HEK293 (cell line): ENCODE measurements around the gene SP140L.

ENCODE experiments used
- CTCF ChIA-PET: fragments of 350-600 bp; formaldehyde crosslinking; extraction: SDS; loops from one replicate; lab custom pipeline; 2021; ENCODE audit warnings: antibody characterized with exemption; lab: Yijun Ruan, JAX
- POLR2A ChIA-PET: fragments of 300-600 bp; formaldehyde crosslinking; extraction: SDS; loops from one replicate; lab custom pipeline; 2020; ENCODE audit warnings: antibody characterized with exemption, inconsistent platforms; lab: Yijun Ruan, JAX
- H3K27ac ChIP-seq: fragments of 200-500 bp; sonication (Bioruptor generic); 2 replicates; pipeline ENCODE4 v1.5.1; 2014; ENCODE audit warnings: low read depth, low read length, control low read depth, inconsistent platforms; ENCODE audit errors: extremely low read depth
- H3K36me3 ChIP-seq, 2 experiments: fragments of 200-500 bp in 1 of 2; sonication (Bioruptor generic) in 1 of 2; 1 replicate in 1 of 2; 2 replicates in 1 of 2; pipeline ENCODE4 v1.5.1; 2014 to 2017; ENCODE audit warnings: inconsistent platforms in 2 of 2, low read length in 2 of 2; ENCODE audit not compliant: control insufficient read depth in 2 of 2, insufficient read depth in 1 of 2
- H3K4me1 ChIP-seq: fragments of 200-500 bp; sonication (Bioruptor generic); 2 replicates; pipeline ENCODE4 v1.5.1; 2014; ENCODE audit warnings: mild to moderate bottlenecking, low read length, inconsistent platforms; ENCODE audit not compliant: control insufficient read depth, insufficient read depth
- H3K4me3 ChIP-seq: 2 replicates; pipeline ENCODE4 v1.5.1; 2011; ENCODE audit warnings: low read depth, mild to moderate bottlenecking, control low read depth, low read length, moderate library complexity
- H3K9me3 ChIP-seq: fragments of 200-500 bp; sonication (Bioruptor generic); 2 replicates; pipeline ENCODE4 v1.5.1; 2014; ENCODE audit warnings: low read depth, low read length, inconsistent platforms; ENCODE audit not compliant: control insufficient read depth, insufficient read depth
- ELK4 ChIP-seq: IDR thresholded peaks from 2 replicates; pipeline ENCODE4 v1.6.1; 2011; ENCODE audit warnings: mild to moderate bottlenecking, low read depth, low read length, borderline replicate concordance
- GFI1B ChIP-seq: fragments of 450-650 bp; formaldehyde crosslinking; IDR thresholded peaks from 2 replicates; pipeline ENCODE4 v1.5.1; 2016; ENCODE audit warnings: missing biosample characterization, missing genetic modification characterization
- GLI2 ChIP-seq: fragments of 450-650 bp; formaldehyde crosslinking; IDR thresholded peaks from 2 replicates; pipeline ENCODE4; 2017; ENCODE audit warnings: missing biosample characterization, missing genetic modification characterization, low read depth, borderline replicate concordance
- KLF10 ChIP-seq: fragments of 450-650 bp; IDR thresholded peaks from 2 replicates; pipeline ENCODE4 v1.5.1; 2018; ENCODE audit warnings: missing biosample characterization, mild to moderate bottlenecking, missing genetic modification characterization
- ZEB2 ChIP-seq: fragments of 450-650 bp; formaldehyde crosslinking; IDR thresholded peaks from 2 replicates; pipeline ENCODE4 v1.5.1; 2016; ENCODE audit warnings: missing biosample characterization, missing genetic modification characterization
- ZNF354C ChIP-seq: fragments of 450-650 bp; formaldehyde crosslinking; IDR thresholded peaks from 2 replicates; pipeline ENCODE4 v1.5.1; 2016; ENCODE audit warnings: missing biosample characterization, missing genetic modification characterization, low read depth, borderline replicate concordance
- ZNF37A ChIP-seq: fragments of 450-650 bp; IDR thresholded peaks from 2 replicates; pipeline ENCODE4 v1.5.1; 2018; ENCODE audit warnings: missing biosample characterization, missing genetic modification characterization
- ZNF830 ChIP-seq: fragments of 450-650 bp; IDR thresholded peaks from 2 replicates; pipeline ENCODE4 v1.5.0; 2018; ENCODE audit warnings: missing biosample characterization, missing genetic modification characterization, low read depth, mild to moderate bottlenecking, moderate library complexity
- ZSCAN23 ChIP-seq: fragments of 450-650 bp; formaldehyde crosslinking; IDR thresholded peaks from 2 replicates; pipeline ENCODE4 v1.5.1; 2016; ENCODE audit warnings: missing biosample characterization, missing genetic modification characterization
- ZSCAN5A ChIP-seq: fragments of 450-650 bp; formaldehyde crosslinking; IDR thresholded peaks from 2 replicates; pipeline ENCODE4 v1.5.1; 2016; ENCODE audit warnings: missing biosample characterization, missing genetic modification characterization

SP140L gene

GRCh38 chr2:230439590-230439989, 112.6 kb downstream of the SP140L start:
- H3K4me3 ChIP-seq, result no peak overlapping the region
- TF ChIP-seq ZEB2 (tag by site-specific recombination), result no peak
- no peak for TF ChIP-seq GLI2 (tag by site-specific recombination)
- no peak for TF ChIP-seq GFI1B (tag by site-specific recombination)
- no peak overlapping the region for H3K27ac ChIP-seq
- ChIA-PET POLR2A (no interaction called here), CTCF (no interaction called here)
- no peaks in the 10 kb centered on the region for H3K4me1 ChIP-seq
- peaks cover 0 to 9% of the 10 kb centered on the region in 2 experiments; a peak in 1 of 3 replicates for H3K36me3 ChIP-seq
- H3K9me3 ChIP-seq, result no peaks in the 10 kb centered on the region

- Histone ChIP-seq H3K9me3 (no peaks in the 10 kb centered on the region), H3K4me1 (no peaks in the 10 kb centered on the region), H3K27ac (no peak overlapping the region), H3K36me3 (peaks cover 0 to 10% of the 10 kb centered on the region in 2 experiments; a peak in 1 of 3 replicates), H3K4me3 (no peak overlapping the region)
- POLR2A ChIA-PET, result no interaction called here
- CTCF ChIA-PET, result no interaction called here
- TF ChIP-seq ZNF830 (tag by site-specific recombination) (no peak), ZSCAN23 (tag by site-specific recombination) (no peak)
- TF ChIP-seq, all 188 proteins: peak for 0
Measured at GRCh38 chr2:230441227-230441897, 114.4 kb downstream of the SP140L start.

GRCh38 chr2:230443541-230443940, 116.5 kb downstream of the SP140L start:
- peaks cover 0 to 29% of the 10 kb centered on the region in 2 experiments; a peak in 1 of 3 replicates for H3K36me3 ChIP-seq
- H3K27ac ChIP-seq, result no peak overlapping the region
- TF ChIP-seq ZNF354C, result no peak
- TF ChIP-seq, all 188 proteins: peak for 0
- ChIA-PET CTCF (no interaction called here), POLR2A (no interaction called here)
- Histone ChIP-seq H3K4me3 (no peak overlapping the region), H3K4me1 (no peaks in the 10 kb centered on the region), H3K9me3 (no peaks in the 10 kb centered on the region)

- CTCF ChIA-PET, result no interaction called here
- no peak overlapping the region for H3K27ac ChIP-seq
Measured at GRCh38 chr2:230444832-230445231, 117.8 kb downstream of the SP140L start.

More at GRCh38 chr2:230444832-230445231, 117.8 kb downstream of the SP140L start:
- Histone ChIP-seq H3K4me1 (no peaks in the 10 kb centered on the region), H3K36me3 (peaks cover 0 to 42% of the 10 kb centered on the region in 2 experiments; a peak in 1 of 3 replicates), H3K9me3 (no peaks in the 10 kb centered on the region)
- POLR2A ChIA-PET, result no interaction called here
- TF ChIP-seq ELK4 (no peak), ZNF37A (no peak), ZSCAN5A (tag by site-specific recombination) (no peak), KLF10 (tag by site-specific recombination) (no peak)
- TF ChIP-seq, all 188 proteins: peak for 0
- no peak overlapping the region for H3K4me3 ChIP-seq
